ENCODE results near the gene SSC5D. TPM values are rescaled to one million over a fixed set of nuclear protein-coding genes. Genes with fewer than 3 reads are reported as not detected.

Gene SSC5D
- polyA plus RNA-seq, 3 donors: 0.08 TPM; not detected in 2

- WGBS (ENCODE audit: insufficient coverage): 63% methylated on average over 9 of the region's 11 CpGs
- Mint-ChIP-seq H3K27ac (peak overlapping the region in 1 of 7 donors; percentile 42), H3K27me3 (ENCODE audit: low read depth in 3 of 3) (peaks cover 22 to 31% (median 25%) of the 10 kb centered on the region in 3 donors), H3K4me1 (peaks cover 17% of the 10 kb centered on the region), H3K4me3 (no peak overlapping the region), H3K36me3 (peaks cover 17 to 29% of the 10 kb centered on the region in 2 donors), H3K9me3 (peaks cover 0 to 14% (median 9%) of the 10 kb centered on the region in 7 donors)
- intact Hi-C loops (cut with micrococcal nuclease): loop anchor here (10.0 kb wide), 2 partner anchors 161 to 311 kb away; partner anchors contain the start of gene TNNT1 (in 1 of the 2)
- no peak overlapping the region for H3K4me2 ChIP-seq (replicated peaks; ENCODE audit: extremely low read depth, low read length, poor library complexity, severe bottlenecking)
- H3K9me3 ChIP-seq (replicated peaks in 1 of 2; ENCODE audit: control insufficient read depth in 1 of 2, insufficient read depth in 1 of 2, low read length in 2 of 2): peaks cover 5 to 7% of the 10 kb centered on the region in 2 donors
- no peak overlapping the region for H3K4me3 ChIP-seq (replicated peaks in 1 of 3; ENCODE audit: low read depth in 2 of 3, low read length in 3 of 3)
- TF ChIP-seq CTCF (IDR thresholded peaks at IDR 0.05): no peak
- H3K27me3 ChIP-seq (ENCODE audit: control insufficient read depth in 2 of 2, insufficient read depth in 2 of 2, low read length in 2 of 2): peaks cover 10 to 24% of the 10 kb centered on the region in 2 donors
- DNase-seq: no peak
- no peak overlapping the region for H3K27ac ChIP-seq (ENCODE audit: low read depth in 1 of 2, low read length in 2 of 2)
- H4K20me1 ChIP-seq (ENCODE audit: insufficient read depth, low read length): peaks cover 3% of the 10 kb centered on the region
- H3K9ac ChIP-seq (ENCODE audit: insufficient read depth, low read length, poor library complexity, severe bottlenecking): no peak overlapping the region
- peaks cover 7 to 15% of the 10 kb centered on the region in 2 donors for H3K4me1 ChIP-seq (ENCODE audit: control insufficient read depth in 1 of 2, insufficient read depth in 2 of 2, low read length in 2 of 2)
- no peaks in the 10 kb centered on the region for H3K79me2 ChIP-seq (ENCODE audit: insufficient read depth, low read length)
- H2AFZ ChIP-seq (ENCODE audit: insufficient read depth, low read depth, low read length, poor library complexity, severe bottlenecking): no peak overlapping the region
- peaks cover 0 to 5% of the 10 kb centered on the region in 2 donors for H3K36me3 ChIP-seq (replicated peaks in 1 of 2; ENCODE audit: control insufficient read depth in 1 of 2, insufficient read depth in 2 of 2, low read length in 2 of 2)
Measured at GRCh38 chr19:55455576-55456235, 32.5 kb upstream of the SSC5D start.

DNA sequence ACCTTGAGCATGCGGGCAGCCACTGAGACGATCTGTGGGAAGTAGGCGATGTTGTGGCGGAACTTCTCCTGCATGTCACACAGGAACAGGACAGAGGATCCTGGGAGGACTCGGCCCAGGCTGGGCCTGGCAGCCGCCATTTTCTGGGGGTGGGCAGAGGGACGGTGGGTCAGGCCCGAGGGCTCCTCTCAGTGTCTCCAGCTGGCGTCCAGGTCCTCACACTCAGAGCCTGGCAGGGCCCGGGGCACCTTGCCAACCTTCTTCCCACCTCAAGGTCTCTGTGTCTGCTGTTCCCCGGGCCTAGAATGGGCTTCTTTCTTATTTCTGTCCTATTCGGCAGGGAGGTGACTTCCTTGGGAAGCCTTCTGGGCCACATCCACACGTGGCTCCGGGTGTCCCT, 31.9 kb upstream of the SSC5D start:
- no peak overlapping the region for H2AFZ ChIP-seq (ENCODE audit: insufficient read depth, low read depth, low read length, poor library complexity, severe bottlenecking)
- peaks cover 0 to 14% (median 9%) of the 10 kb centered on the region in 7 donors for H3K9me3 Mint-ChIP-seq
- peaks cover 10 to 19% of the 10 kb centered on the region in 2 donors for H3K27me3 ChIP-seq (ENCODE audit: control insufficient read depth in 2 of 2, insufficient read depth in 2 of 2, low read length in 2 of 2)
- H3K4me1 ChIP-seq (ENCODE audit: control insufficient read depth in 1 of 2, insufficient read depth in 2 of 2, low read length in 2 of 2): peaks cover 14 to 22% of the 10 kb centered on the region in 2 donors
- H3K4me3 ChIP-seq (replicated peaks in 1 of 3; ENCODE audit: low read depth in 2 of 3, low read length in 3 of 3): no peak overlapping the region
- H3K4me3 Mint-ChIP-seq: no peak overlapping the region
- H3K27ac Mint-ChIP-seq: no peak overlapping the region
- intact Hi-C loops (cut with micrococcal nuclease): loop anchor here (10.0 kb wide), 2 partner anchors 162 to 312 kb away; partner anchors contain the start of gene TNNT1 (in 1 of the 2)
- peaks cover 5 to 7% of the 10 kb centered on the region in 2 donors for H3K9me3 ChIP-seq (replicated peaks in 1 of 2; ENCODE audit: control insufficient read depth in 1 of 2, insufficient read depth in 1 of 2, low read length in 2 of 2)
- H3K79me2 ChIP-seq (ENCODE audit: insufficient read depth, low read length): no peaks in the 10 kb centered on the region
- H3K27ac ChIP-seq (ENCODE audit: low read depth in 1 of 2, low read length in 2 of 2): no peak overlapping the region
- H3K4me1 Mint-ChIP-seq: peaks cover 19% of the 10 kb centered on the region
- peaks cover 0 to 5% of the 10 kb centered on the region in 2 donors for H3K36me3 ChIP-seq (replicated peaks in 1 of 2; ENCODE audit: control insufficient read depth in 1 of 2, insufficient read depth in 2 of 2, low read length in 2 of 2)
- H3K4me2 ChIP-seq (replicated peaks; ENCODE audit: extremely low read depth, low read length, poor library complexity, severe bottlenecking): no peak overlapping the region
- H4K20me1 ChIP-seq (ENCODE audit: insufficient read depth, low read length): peaks cover 3% of the 10 kb centered on the region
- no peak overlapping the region for H3K9ac ChIP-seq (ENCODE audit: insufficient read depth, low read length, poor library complexity, severe bottlenecking)
- peaks cover 19 to 26% (median 20%) of the 10 kb centered on the region in 3 donors for H3K27me3 Mint-ChIP-seq (ENCODE audit: low read depth in 3 of 3)
- peaks cover 17 to 29% of the 10 kb centered on the region in 2 donors for H3K36me3 Mint-ChIP-seq
- no peak for TF ChIP-seq CTCF (IDR thresholded peaks at IDR 0.05)
- 94% methylated on average over 12 of the region's 14 CpGs for WGBS (ENCODE audit: insufficient coverage)
- DNase-seq: no peak
